ENCODE data around the gene RANBP3.

RANBP3 gene

GRCh38 chr19:5899728-5900526 lies 78.0 kb downstream of the RANBP3 start:
- no peaks in the 10 kb centered on the region for H3K4me1 ChIP-seq (ENCODE audit: control insufficient read depth, insufficient read depth, low read length, poor library complexity, severe bottlenecking)
- H3K9me3 ChIP-seq (ENCODE audit: control insufficient read depth, low read length), result no peaks in the 10 kb centered on the region
- no peak overlapping the region for H3K27ac ChIP-seq (ENCODE audit: low read depth, low read length, severe bottlenecking)
- H3K4me3 ChIP-seq (ENCODE audit: extremely low read depth, insufficient read depth, low read length, poor library complexity, severe bottlenecking), result no peak overlapping the region
- H3K36me3 ChIP-seq (ENCODE audit: control insufficient read depth, insufficient read depth, low read length), result peaks cover 39% of the 10 kb centered on the region
- WGBS, 2 experiments (ENCODE audit: insufficient coverage in 2 of 2), result 98 to 100% methylated on average over 10 to 11 of the region's 13 CpGs

- Histone ChIP-seq H3K4me3 (ENCODE audit: extremely low read depth, insufficient read depth, low read length, poor library complexity, severe bottlenecking) (no peak overlapping the region), H3K36me3 (ENCODE audit: control insufficient read depth, insufficient read depth, low read length) (peaks cover 40% of the 10 kb centered on the region), H3K4me1 (ENCODE audit: control insufficient read depth, insufficient read depth, low read length, poor library complexity, severe bottlenecking) (no peaks in the 10 kb centered on the region), H3K27ac (ENCODE audit: low read depth, low read length, severe bottlenecking) (no peak overlapping the region), H3K9me3 (ENCODE audit: control insufficient read depth, low read length) (no peaks in the 10 kb centered on the region)
- WGBS, 2 experiments (ENCODE audit: insufficient coverage in 2 of 2), result 93 to 96% methylated on average over 21 to 30 of the region's 30 CpGs
Observed at GRCh38 chr19:5897189-5897969, 80.6 kb downstream of the RANBP3 start.

- H3K9me3 ChIP-seq (ENCODE audit: control insufficient read depth, low read length), result no peaks in the 10 kb centered on the region
- H3K4me3 ChIP-seq (ENCODE audit: extremely low read depth, insufficient read depth, low read length, poor library complexity, severe bottlenecking), result no peak overlapping the region
- peaks cover 36% of the 10 kb centered on the region for H3K36me3 ChIP-seq (ENCODE audit: control insufficient read depth, insufficient read depth, low read length)
- WGBS, 2 experiments (ENCODE audit: insufficient coverage in 2 of 2), result 95% methylated on average over 27 to 29 of the region's 29 CpGs
- H3K4me1 ChIP-seq (ENCODE audit: control insufficient read depth, insufficient read depth, low read length, poor library complexity, severe bottlenecking), result no peaks in the 10 kb centered on the region
- no peak overlapping the region for H3K27ac ChIP-seq (ENCODE audit: low read depth, low read length, severe bottlenecking)
Observed at GRCh38 chr19:5896365-5897076, 81.4 kb downstream of the RANBP3 start.

GRCh38 chr19:5895890-5896289 lies 82.0 kb downstream of the RANBP3 start:
- no peak overlapping the region for H3K4me3 ChIP-seq (ENCODE audit: extremely low read depth, insufficient read depth, low read length, poor library complexity, severe bottlenecking)

GRCh38 chr19:5895409-5895808 lies 82.5 kb downstream of the RANBP3 start:
- H3K4me3 ChIP-seq (ENCODE audit: extremely low read depth, insufficient read depth, low read length, poor library complexity, severe bottlenecking), result no peak overlapping the region
- H3K4me1 ChIP-seq (ENCODE audit: control insufficient read depth, insufficient read depth, low read length, poor library complexity, severe bottlenecking), result no peaks in the 10 kb centered on the region
- peaks cover 28% of the 10 kb centered on the region for H3K36me3 ChIP-seq (ENCODE audit: control insufficient read depth, insufficient read depth, low read length)
- H3K27ac ChIP-seq (ENCODE audit: low read depth, low read length, severe bottlenecking), result no peak overlapping the region
- 83 to 84% methylated on average over 13 to 14 of the region's 15 CpGs for WGBS, 2 experiments (ENCODE audit: insufficient coverage in 2 of 2)
- H3K9me3 ChIP-seq (ENCODE audit: control insufficient read depth, low read length), result no peaks in the 10 kb centered on the region

More at GRCh38 chr19:5895890-5896289, 82.0 kb downstream of the RANBP3 start:
- 89 to 92% methylated on average over 4 to 6 of the region's 8 CpGs for WGBS, 2 experiments (ENCODE audit: insufficient coverage in 2 of 2)
- H3K4me1 ChIP-seq (ENCODE audit: control insufficient read depth, insufficient read depth, low read length, poor library complexity, severe bottlenecking), result no peaks in the 10 kb centered on the region
- H3K27ac ChIP-seq (ENCODE audit: low read depth, low read length, severe bottlenecking), result no peak overlapping the region
- H3K36me3 ChIP-seq (ENCODE audit: control insufficient read depth, insufficient read depth, low read length), result peaks cover 31% of the 10 kb centered on the region
- H3K9me3 ChIP-seq (ENCODE audit: control insufficient read depth, low read length), result no peaks in the 10 kb centered on the region

- Histone ChIP-seq H3K4me3 (ENCODE audit: extremely low read depth, insufficient read depth, low read length, poor library complexity, severe bottlenecking) (no peak overlapping the region), H3K9me3 (ENCODE audit: control insufficient read depth, low read length) (no peaks in the 10 kb centered on the region), H3K4me1 (ENCODE audit: control insufficient read depth, insufficient read depth, low read length, poor library complexity, severe bottlenecking) (no peaks in the 10 kb centered on the region), H3K27ac (ENCODE audit: low read depth, low read length, severe bottlenecking) (no peak overlapping the region), H3K36me3 (ENCODE audit: control insufficient read depth, insufficient read depth, low read length) (peaks cover 22% of the 10 kb centered on the region)
- WGBS, 2 experiments (ENCODE audit: insufficient coverage in 2 of 2), result 94 to 96% methylated on average over 27 to 28 of the region's 28 CpGs
Observed at GRCh38 chr19:5894704-5895349, 83.1 kb downstream of the RANBP3 start.

- H3K36me3 ChIP-seq (ENCODE audit: control insufficient read depth, insufficient read depth, low read length), result peaks cover 21% of the 10 kb centered on the region
- 91 to 95% methylated on average over 27 to 28 of the region's 28 CpGs for WGBS, 2 experiments (ENCODE audit: insufficient coverage in 2 of 2)
- H3K9me3 ChIP-seq (ENCODE audit: control insufficient read depth, low read length), result no peaks in the 10 kb centered on the region
- H3K27ac ChIP-seq (ENCODE audit: low read depth, low read length, severe bottlenecking), result no peak overlapping the region
- no peaks in the 10 kb centered on the region for H3K4me1 ChIP-seq (ENCODE audit: control insufficient read depth, insufficient read depth, low read length, poor library complexity, severe bottlenecking)
- no peak overlapping the region for H3K4me3 ChIP-seq (ENCODE audit: extremely low read depth, insufficient read depth, low read length, poor library complexity, severe bottlenecking)
Observed at GRCh38 chr19:5893907-5894703, 83.8 kb downstream of the RANBP3 start.

GRCh38 chr19:5893296-5893903 lies 84.5 kb downstream of the RANBP3 start:
- 86 to 87% methylated on average over 13 of the region's 13 CpGs for WGBS, 2 experiments (ENCODE audit: insufficient coverage in 2 of 2)
- Histone ChIP-seq H3K4me3 (ENCODE audit: extremely low read depth, insufficient read depth, low read length, poor library complexity, severe bottlenecking) (no peak overlapping the region), H3K27ac (ENCODE audit: low read depth, low read length, severe bottlenecking) (no peak overlapping the region), H3K9me3 (ENCODE audit: control insufficient read depth, low read length) (no peaks in the 10 kb centered on the region), H3K36me3 (ENCODE audit: control insufficient read depth, insufficient read depth, low read length) (peaks cover 21% of the 10 kb centered on the region), H3K4me1 (ENCODE audit: control insufficient read depth, insufficient read depth, low read length, poor library complexity, severe bottlenecking) (no peaks in the 10 kb centered on the region)

- H3K9me3 ChIP-seq (ENCODE audit: control insufficient read depth, low read length), result no peaks in the 10 kb centered on the region
- no peak overlapping the region for H3K4me3 ChIP-seq (ENCODE audit: extremely low read depth, insufficient read depth, low read length, poor library complexity, severe bottlenecking)
- no peak overlapping the region for H3K27ac ChIP-seq (ENCODE audit: low read depth, low read length, severe bottlenecking)
- WGBS, 2 experiments (ENCODE audit: insufficient coverage in 2 of 2), result 81 to 82% methylated on average over 11 to 13 of the region's 15 CpGs
- peaks cover 21% of the 10 kb centered on the region for H3K36me3 ChIP-seq (ENCODE audit: control insufficient read depth, insufficient read depth, low read length)
- H3K4me1 ChIP-seq (ENCODE audit: control insufficient read depth, insufficient read depth, low read length, poor library complexity, severe bottlenecking), result no peaks in the 10 kb centered on the region
Observed at GRCh38 chr19:5892772-5893275, 85.1 kb downstream of the RANBP3 start.
